ENCODE data around the gene MBD2.

DNA sequence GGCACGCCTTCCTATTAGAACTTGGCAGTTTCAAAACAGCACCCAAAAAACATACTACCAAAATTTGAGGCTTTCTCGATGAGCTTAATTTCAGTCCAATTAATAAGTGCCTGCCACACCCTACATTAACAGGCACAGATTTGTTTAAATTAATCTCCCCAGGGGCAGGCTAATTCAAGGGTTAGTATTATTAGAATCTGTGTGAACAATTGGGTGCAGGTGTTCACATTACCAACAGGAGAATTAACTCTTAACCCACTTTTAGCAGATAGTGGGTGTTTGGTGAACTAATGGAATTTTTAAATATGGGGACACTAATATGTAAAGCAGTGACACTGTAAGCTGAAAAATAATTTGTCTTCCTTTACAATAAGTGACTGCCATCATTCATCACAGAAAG, 4.1 kb downstream of the MBD2 start:
- TF ChIP-seq, protein P1, sequence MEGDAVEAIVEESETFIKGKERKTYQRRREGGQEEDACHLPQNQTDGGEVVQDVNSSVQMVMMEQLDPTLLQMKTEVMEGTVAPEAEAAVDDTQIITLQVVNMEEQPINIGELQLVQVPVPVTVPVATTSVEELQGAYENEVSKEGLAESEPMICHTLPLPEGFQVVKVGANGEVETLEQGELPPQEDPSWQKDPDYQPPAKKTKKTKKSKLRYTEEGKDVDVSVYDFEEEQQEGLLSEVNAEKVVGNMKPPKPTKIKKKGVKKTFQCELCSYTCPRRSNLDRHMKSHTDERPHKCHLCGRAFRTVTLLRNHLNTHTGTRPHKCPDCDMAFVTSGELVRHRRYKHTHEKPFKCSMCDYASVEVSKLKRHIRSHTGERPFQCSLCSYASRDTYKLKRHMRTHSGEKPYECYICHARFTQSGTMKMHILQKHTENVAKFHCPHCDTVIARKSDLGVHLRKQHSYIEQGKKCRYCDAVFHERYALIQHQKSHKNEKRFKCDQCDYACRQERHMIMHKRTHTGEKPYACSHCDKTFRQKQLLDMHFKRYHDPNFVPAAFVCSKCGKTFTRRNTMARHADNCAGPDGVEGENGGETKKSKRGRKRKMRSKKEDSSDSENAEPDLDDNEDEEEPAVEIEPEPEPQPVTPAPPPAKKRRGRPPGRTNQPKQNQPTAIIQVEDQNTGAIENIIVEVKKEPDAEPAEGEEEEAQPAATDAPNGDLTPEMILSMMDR (IDR thresholded peaks at IDR 0.05; ENCODE audit: insufficient read depth, low read length, poor library complexity, severe bottlenecking), result no peak
- TF ChIP-seq EZH2phosphoT487 (conservative IDR thresholded peaks at IDR 0.05; ENCODE audit: low read length), result no peak
